ENCODE results near the gene SP6. TPM values are rescaled to one million over a fixed set of nuclear protein-coding genes. Genes with fewer than 3 reads are reported as not detected.

The SP6 gene
- total RNA-seq, 1 experiment from 2014 or later: 3.3 TPM

GRCh38 chr17:47801176-47801765 is 49.7 kb downstream of the SP6 start (continued):
- no peak for TF ChIP-seq E2F1 (CRISPR knock-in tag; IDR thresholded peaks at IDR 0.05)
- no peak for TF ChIP-seq TEAD4 (CRISPR knock-in tag; IDR thresholded peaks at IDR 0.05)

- ChIA-PET POLR2A (no interaction called here), CTCF (interaction anchor here (1.7 kb wide), 2 partner anchors 21 to 24 kb away, joined by 3 to 6 read pairs; partner anchors contain the start of gene OSBPL7)
- DNase-seq (ENCODE audit: low spot score) (peak; percentile 10), ATAC-seq (no peak)
- Mint-ChIP-seq H3K36me3 (no peaks in the 10 kb centered on the region), H3K27me3 (ENCODE audit: low read depth) (peaks cover 2% of the 10 kb centered on the region; the same call in 1 of the 2 replicates), H3K4me1 (no peaks in the 10 kb centered on the region), H3K4me3 (no peak overlapping the region), H3K9me3 (no peaks in the 10 kb centered on the region), H3K27ac (no peak overlapping the region)
- TF ChIP-seq ZNF396 (CRISPR knock-in tag; IDR thresholded peaks at IDR 0.05; ENCODE audit: borderline replicate concordance) (no peak), ZNF671 (CRISPR knock-in tag; IDR thresholded peaks at IDR 0.05) (no peak), ELF4 (CRISPR knock-in tag; IDR thresholded peaks at IDR 0.05; ENCODE audit: low read depth) (no peak)
These were observed 50.3 kb downstream of the SP6 start for GRCh38 chr17:47800686-47801085.

- POLR2A ChIA-PET: no interaction called here
- peaks cover 25% of the 10 kb centered on the region for H3K27me3 Mint-ChIP-seq (ENCODE audit: low read depth)
- TF ChIP-seq PRDM15 (CRISPR knock-in tag; IDR thresholded peaks at IDR 0.05): no peak
- TF ChIP-seq ZNF423 (CRISPR knock-in tag; IDR thresholded peaks at IDR 0.05): no peak
- no peak for TF ChIP-seq ETV6 (CRISPR knock-in tag; IDR thresholded peaks at IDR 0.05)
- no peak for TF ChIP-seq HMGA2 (CRISPR knock-in tag; IDR thresholded peaks at IDR 0.05)
- no peak for TF ChIP-seq SP1 (CRISPR knock-in tag; conservative IDR thresholded peaks at IDR 0.05)
- no peak for ATAC-seq
- DNase-seq (ENCODE audit: low spot score): peak; percentile 12
- CTCF ChIA-PET: interaction anchor here (0.7 to 1.2 kb wide), 2 partner anchors 34 to 155 kb away, joined by 3 to 5 read pairs; partner anchors contain the start of genes LRRC46 and MRPL10
- no peak overlapping the region for H3K27ac Mint-ChIP-seq
- H3K9me3 Mint-ChIP-seq: no peaks in the 10 kb centered on the region
- no peaks in the 10 kb centered on the region for H3K36me3 Mint-ChIP-seq
- no peak overlapping the region for H3K4me3 Mint-ChIP-seq
- H3K4me1 Mint-ChIP-seq: no peaks in the 10 kb centered on the region
These were observed 53.2 kb downstream of the SP6 start for GRCh38 chr17:47797797-47798196.

Other genes with a start within 250 kb of the SP6 start
- 437 to 506 TPM (median 452 TPM) in 3 replicates for gene KPNB1, start 201.2 kb downstream of the SP6 start, total RNA-seq (2021)
- 14.7 to 17.4 TPM (median 15.8 TPM) in 3 replicates for gene TBKBP1, start 157.0 kb downstream of the SP6 start, total RNA-seq (2021)
- gene TBX21, start 117.9 kb downstream of the SP6 start, total RNA-seq (2021): 0.15 to 0.18 TPM in 2 of 3 replicates, not detected in the other
- 8.2 to 13.5 TPM (median 10.7 TPM) in 3 replicates for gene OSBPL7, start 29.4 kb downstream of the SP6 start, total RNA-seq (2021)
- 80.1 to 87.0 TPM (median 85.3 TPM) in 3 replicates for gene MRPL10, start 19.6 kb downstream of the SP6 start, total RNA-seq (2021)
- gene LRRC46, start 19.5 kb downstream of the SP6 start, total RNA-seq (2021): 0.09 to 0.39 TPM (median 0.30 TPM) in 3 replicates
- gene SCRN2, start 9.9 kb downstream of the SP6 start, total RNA-seq (2021): 50.8 to 54.1 TPM (median 51.6 TPM) in 3 replicates
- 9.9 to 11.5 TPM (median 10.7 TPM) in 3 replicates for gene SP2, start 45.1 kb upstream of the SP6 start, total RNA-seq (2021)
- 12.2 to 17.8 TPM (median 17.2 TPM) in 3 replicates for gene PNPO, start 90.4 kb upstream of the SP6 start, total RNA-seq (2021)
- gene PRR15L, start 106.7 kb upstream of the SP6 start, total RNA-seq (2021): 0.59 to 1.1 TPM (median 1.1 TPM) in 3 replicates
- 128 to 143 TPM (median 138 TPM) in 3 replicates for gene CDK5RAP3, start 120.0 kb upstream of the SP6 start, total RNA-seq (2021)
- gene COPZ2, start 186.6 kb upstream of the SP6 start, total RNA-seq (2021): 0.37 to 0.44 TPM in 2 of 3 replicates, not detected in the other
- gene NFE2L1, start 197.2 kb upstream of the SP6 start, total RNA-seq (2021): 130 to 149 TPM (median 131 TPM) in 3 replicates

Measured in WTC11 (cell line).